ENCODE results near the gene FAM222A.

Gene FAM222A

GRCh38 chr12:109704371-109705098 is 9.1 kb upstream of the FAM222A start:
- no peaks in the 10 kb centered on the region for H3K9me3 ChIP-seq (ENCODE audit: low read depth, low read length)
- no peak overlapping the region for H3K9ac ChIP-seq (ENCODE audit: insufficient read length)
- DNase-seq (ENCODE audit: low read depth, low spot score) = no peak
- no peaks in the 10 kb centered on the region for H3K36me3 ChIP-seq (ENCODE audit: insufficient read depth, low read length)
- TF ChIP-seq POLR2AphosphoS5 (IDR thresholded peaks at IDR 0.05; ENCODE audit: borderline replicate concordance, low read depth, low read length) = no peak
- TF ChIP-seq EZH2 (IDR thresholded peaks at IDR 0.05) = no peak
- TF ChIP-seq FOXP2 (optimal IDR thresholded peaks at IDR 0.05; ENCODE audit: control extremely low read depth, extremely low read length, insufficient read depth) = no peak
- no peak overlapping the region for H3K27ac ChIP-seq
- H3K4me3 ChIP-seq = no peak overlapping the region

DNA sequence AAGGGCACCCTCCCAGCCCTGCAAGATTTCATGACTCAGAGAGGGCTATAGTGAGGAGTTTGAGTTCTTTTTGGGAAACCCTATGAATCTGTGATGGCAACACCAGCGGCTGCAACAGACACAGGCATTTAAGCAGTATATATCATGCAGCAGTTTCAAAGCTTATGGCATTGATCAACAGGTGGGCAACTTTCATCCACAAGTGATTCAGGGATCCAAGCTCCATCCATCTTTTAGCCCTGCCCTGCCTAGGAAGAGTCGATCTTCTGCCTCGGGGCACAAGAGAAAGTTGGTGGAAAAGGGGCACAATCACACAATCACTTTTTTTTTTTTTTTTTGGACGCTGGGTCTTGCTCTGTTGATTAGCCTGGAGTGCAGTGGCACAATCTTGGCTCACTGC is 8.3 kb upstream of the FAM222A start:
- H3K9me3 ChIP-seq (ENCODE audit: low read depth, low read length) = no peaks in the 10 kb centered on the region
- DNase-seq (ENCODE audit: low read depth, low spot score) = no peak
- no peak overlapping the region for H3K9ac ChIP-seq (ENCODE audit: insufficient read length)
- no peak overlapping the region for H3K4me3 ChIP-seq
- TF ChIP-seq EZH2 (IDR thresholded peaks at IDR 0.05) = no peak
- TF ChIP-seq FOXP2 (optimal IDR thresholded peaks at IDR 0.05; ENCODE audit: control extremely low read depth, extremely low read length, insufficient read depth) = no peak
- TF ChIP-seq POLR2AphosphoS5 (IDR thresholded peaks at IDR 0.05; ENCODE audit: borderline replicate concordance, low read depth, low read length) = no peak
- H3K27ac ChIP-seq = no peak overlapping the region
- no peaks in the 10 kb centered on the region for H3K36me3 ChIP-seq (ENCODE audit: insufficient read depth, low read length)

GRCh38 chr12:109706398-109706746 is 7.3 kb upstream of the FAM222A start:
- Histone ChIP-seq H3K36me3 (ENCODE audit: insufficient read depth, low read length) (no peaks in the 10 kb centered on the region), H3K9me3 (ENCODE audit: low read depth, low read length) (no peaks in the 10 kb centered on the region), H3K27ac (no peak overlapping the region), H3K9ac (ENCODE audit: insufficient read length) (no peak overlapping the region), H3K4me3 (no peak overlapping the region)
- DNase-seq (ENCODE audit: low read depth, low spot score) = no peak
- TF ChIP-seq FOXP2 (optimal IDR thresholded peaks at IDR 0.05; ENCODE audit: control extremely low read depth, extremely low read length, insufficient read depth) = no peak
- no peak for TF ChIP-seq EZH2 (IDR thresholded peaks at IDR 0.05)
- TF ChIP-seq POLR2AphosphoS5 (IDR thresholded peaks at IDR 0.05; ENCODE audit: borderline replicate concordance, low read depth, low read length) = no peak

DNA sequence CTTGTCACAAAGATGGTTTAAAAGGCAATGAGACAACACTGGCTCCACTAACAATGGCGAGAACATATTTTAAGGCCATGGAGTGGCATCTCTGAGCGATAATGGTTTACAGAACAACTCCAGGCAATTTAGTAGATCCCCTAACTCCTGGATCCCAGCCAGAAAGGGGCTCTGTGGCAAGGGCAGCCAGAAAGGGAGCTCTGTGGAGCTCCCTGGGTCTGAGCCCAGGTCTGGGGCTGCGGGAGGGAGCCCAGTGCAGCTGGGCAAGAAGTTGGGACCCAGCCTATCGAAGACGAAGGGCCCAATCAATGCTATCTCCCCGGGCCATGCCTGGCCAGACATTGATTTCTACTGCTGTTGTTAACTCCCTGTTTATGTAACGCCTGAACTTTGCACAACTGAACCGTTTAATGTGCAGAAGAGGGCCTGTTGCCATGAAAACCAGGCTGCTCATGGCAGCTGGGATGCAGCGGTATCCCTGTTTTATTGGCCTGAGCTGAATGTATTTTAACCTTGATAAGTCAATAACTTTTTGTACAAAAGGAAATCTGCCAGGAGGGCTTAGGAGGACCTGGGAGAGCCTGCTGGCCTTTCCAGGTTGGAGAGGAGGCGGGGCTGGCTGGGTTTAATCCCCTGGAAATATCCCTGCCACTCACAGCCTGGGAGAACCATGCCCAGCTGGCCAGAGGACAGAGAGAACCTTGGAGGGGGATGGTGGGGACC is 6.7 kb upstream of the FAM222A start:
- Histone ChIP-seq H3K27ac (no peak overlapping the region), H3K9me3 (ENCODE audit: low read depth, low read length) (no peaks in the 10 kb centered on the region), H3K4me3 (no peak overlapping the region), H3K36me3 (ENCODE audit: insufficient read depth, low read length) (no peaks in the 10 kb centered on the region), H3K9ac (ENCODE audit: insufficient read length) (no peak overlapping the region)
- TF ChIP-seq FOXP2 (optimal IDR thresholded peaks at IDR 0.05; ENCODE audit: control extremely low read depth, extremely low read length, insufficient read depth) = no peak
- no peak for TF ChIP-seq POLR2AphosphoS5 (IDR thresholded peaks at IDR 0.05; ENCODE audit: borderline replicate concordance, low read depth, low read length)
- TF ChIP-seq EZH2 (IDR thresholded peaks at IDR 0.05) = no peak
- no peak for DNase-seq (ENCODE audit: low read depth, low spot score)

DNA sequence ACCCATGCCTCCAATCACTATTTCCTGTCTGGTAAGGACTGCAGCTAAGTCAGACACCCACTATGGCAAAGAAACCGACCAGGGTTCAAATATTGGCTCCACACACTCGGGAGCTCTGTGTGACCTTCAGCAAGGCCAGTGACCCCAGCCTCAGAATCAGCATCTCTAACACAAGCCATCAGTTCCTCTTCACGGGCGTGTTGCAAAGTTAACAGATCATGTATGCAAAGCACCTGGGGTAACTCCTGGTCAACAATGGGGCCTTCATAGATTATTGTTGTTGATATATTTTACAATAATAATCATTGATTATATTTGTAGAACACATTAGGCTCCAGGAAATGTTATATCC is 6.2 kb upstream of the FAM222A start:
- Histone ChIP-seq H3K4me3 (no peak overlapping the region), H3K9ac (ENCODE audit: insufficient read length) (no peak overlapping the region), H3K36me3 (ENCODE audit: insufficient read depth, low read length) (no peaks in the 10 kb centered on the region), H3K9me3 (ENCODE audit: low read depth, low read length) (no peaks in the 10 kb centered on the region), H3K27ac (no peak overlapping the region)
- no peak for DNase-seq (ENCODE audit: low read depth, low spot score)
- TF ChIP-seq POLR2AphosphoS5 (IDR thresholded peaks at IDR 0.05; ENCODE audit: borderline replicate concordance, low read depth, low read length) = no peak
- TF ChIP-seq EZH2 (IDR thresholded peaks at IDR 0.05) = no peak
- no peak for TF ChIP-seq FOXP2 (optimal IDR thresholded peaks at IDR 0.05; ENCODE audit: control extremely low read depth, extremely low read length, insufficient read depth)

DNA sequence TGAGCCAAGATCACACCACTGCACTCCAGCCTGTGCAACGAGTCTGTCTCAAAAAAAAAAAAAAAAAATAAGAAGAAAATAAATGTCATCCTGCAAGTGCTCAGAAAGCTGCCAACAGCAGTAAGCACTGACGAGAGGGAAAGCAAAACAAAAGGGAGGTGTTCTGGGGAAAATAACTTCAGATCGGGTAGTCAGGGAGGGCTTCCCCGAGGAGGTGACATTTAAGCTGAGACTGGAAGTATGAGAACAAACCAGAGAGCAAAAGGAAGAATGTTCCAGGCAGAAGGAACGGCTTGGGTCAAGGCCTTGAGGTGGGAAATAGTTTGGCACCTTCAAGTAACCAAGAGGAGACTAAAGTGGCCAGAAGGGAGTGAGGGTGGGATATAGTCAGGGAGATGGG is 4.7 kb upstream of the FAM222A start:
- Histone ChIP-seq H3K9ac (ENCODE audit: insufficient read length) (no peak overlapping the region), H3K4me3 (no peak overlapping the region), H3K9me3 (ENCODE audit: low read depth, low read length) (no peaks in the 10 kb centered on the region), H3K36me3 (ENCODE audit: insufficient read depth, low read length) (no peaks in the 10 kb centered on the region), H3K27ac (no peak overlapping the region)
- no peak for DNase-seq (ENCODE audit: low read depth, low spot score)
- TF ChIP-seq POLR2AphosphoS5 (IDR thresholded peaks at IDR 0.05; ENCODE audit: borderline replicate concordance, low read depth, low read length) (no peak), EZH2 (IDR thresholded peaks at IDR 0.05) (no peak), FOXP2 (optimal IDR thresholded peaks at IDR 0.05; ENCODE audit: control extremely low read depth, extremely low read length, insufficient read depth) (no peak)

GRCh38 chr12:109709401-109709991 is 4.1 kb upstream of the FAM222A start:
- H3K4me3 ChIP-seq = no peak overlapping the region
- no peak for DNase-seq (ENCODE audit: low read depth, low spot score)
- H3K27ac ChIP-seq = no peak overlapping the region
- no peak for TF ChIP-seq FOXP2 (optimal IDR thresholded peaks at IDR 0.05; ENCODE audit: control extremely low read depth, extremely low read length, insufficient read depth)
- TF ChIP-seq POLR2AphosphoS5 (IDR thresholded peaks at IDR 0.05; ENCODE audit: borderline replicate concordance, low read depth, low read length) = no peak
- TF ChIP-seq EZH2 (IDR thresholded peaks at IDR 0.05) = no peak
- H3K36me3 ChIP-seq (ENCODE audit: insufficient read depth, low read length) = no peaks in the 10 kb centered on the region
- no peak overlapping the region for H3K9ac ChIP-seq (ENCODE audit: insufficient read length)
- H3K9me3 ChIP-seq (ENCODE audit: low read depth, low read length) = no peaks in the 10 kb centered on the region

DNA sequence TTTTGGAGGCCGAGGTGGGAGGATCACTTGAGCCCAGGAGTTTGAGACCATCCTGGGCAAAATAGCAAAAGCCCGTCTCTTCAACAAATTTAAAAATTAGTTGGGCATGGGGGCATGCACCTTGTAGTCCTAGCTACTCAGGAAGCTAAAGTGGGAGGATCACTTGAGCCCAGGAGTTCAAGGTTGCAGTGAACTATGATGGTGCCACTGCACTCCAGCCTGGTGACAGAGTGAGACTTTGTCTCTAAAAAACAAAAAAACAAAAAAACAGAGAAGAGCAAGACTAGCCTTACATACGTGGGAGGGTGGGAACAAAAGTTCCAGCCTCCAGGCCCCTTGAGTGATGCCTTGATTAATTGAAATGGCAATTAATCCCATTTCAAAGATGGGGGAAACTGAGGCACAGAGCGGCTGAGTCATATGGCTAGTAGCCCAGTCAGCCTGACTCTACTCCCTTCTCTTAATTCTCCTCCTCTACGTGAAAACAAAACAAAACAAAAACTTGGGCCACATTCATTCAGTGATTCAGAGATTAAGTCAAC is 3.3 kb upstream of the FAM222A start:
- H3K4me3 ChIP-seq = no peak overlapping the region
- no peak for DNase-seq (ENCODE audit: low read depth, low spot score)
- no peaks in the 10 kb centered on the region for H3K36me3 ChIP-seq (ENCODE audit: insufficient read depth, low read length)
- no peak overlapping the region for H3K27ac ChIP-seq
- no peak overlapping the region for H3K9ac ChIP-seq (ENCODE audit: insufficient read length)
- TF ChIP-seq EZH2 (IDR thresholded peaks at IDR 0.05) (no peak), FOXP2 (optimal IDR thresholded peaks at IDR 0.05; ENCODE audit: control extremely low read depth, extremely low read length, insufficient read depth) (no peak), POLR2AphosphoS5 (IDR thresholded peaks at IDR 0.05; ENCODE audit: borderline replicate concordance, low read depth, low read length) (no peak)
- no peaks in the 10 kb centered on the region for H3K9me3 ChIP-seq (ENCODE audit: low read depth, low read length)
